ENCODE measurements around the gene SLC6A8.

- no peak for TF ChIP-seq CTCF (conservative IDR thresholded peaks at IDR 0.05; ENCODE audit: low read length)
- TF ChIP-seq EZH2phosphoT487 (IDR thresholded peaks at IDR 0.05; ENCODE audit: borderline replicate concordance) = no peak
Measured at GRCh38 chrX:153638041-153638371, 49.7 kb upstream of the SLC6A8 start.

Measured in Loucy (cell line).